Activated T-helper 9 cell treated with anti-CD3 and anti-CD28 coated beads, Interleukin-2, amount 50 U/mL, for 16 hours (primary cell): ENCODE results near the gene FREY1.

Experiments
- DNase-seq: peaks from one replicate; pipeline ENCODE4 v3.0.0-alpha.2; 2020; ENCODE audit warnings: low read depth

Gene FREY1, protein sequence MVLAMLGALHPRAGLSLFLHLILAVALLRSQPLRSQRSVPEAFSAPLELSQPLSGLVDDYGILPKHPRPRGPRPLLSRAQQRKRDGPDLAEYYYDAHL

DNA sequence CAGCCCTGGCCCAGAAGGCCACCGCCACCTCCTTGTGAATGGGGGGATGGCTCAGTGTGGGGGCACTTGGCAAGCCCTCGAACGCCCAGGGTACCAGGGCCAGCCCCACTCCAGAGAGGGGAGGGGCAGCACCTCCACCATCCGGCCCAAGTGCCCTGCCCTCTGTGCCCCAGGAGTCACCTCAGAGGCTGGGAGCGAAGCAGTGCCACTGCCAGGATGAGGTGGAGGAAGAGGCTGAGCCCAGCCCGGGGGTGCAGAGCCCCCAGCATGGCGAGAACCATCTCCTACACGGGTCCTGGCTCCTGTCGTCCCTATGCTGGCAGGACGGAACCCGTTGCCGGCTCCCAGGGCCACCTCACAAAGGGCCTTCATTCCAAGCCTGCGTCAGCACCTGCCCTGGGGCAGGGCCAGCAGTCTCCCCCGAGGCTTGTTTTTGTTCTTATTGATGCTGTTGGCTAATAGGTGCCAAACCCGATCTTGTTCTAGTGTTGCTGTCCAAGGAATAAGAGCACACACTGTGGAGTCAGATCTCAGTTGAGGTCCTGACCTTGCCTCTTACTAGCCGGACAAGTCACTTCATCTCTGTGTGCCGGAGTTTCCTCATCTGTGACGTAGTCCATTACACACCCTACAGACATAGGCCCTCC is at the start of gene FREY1:
TSS of gene FREY1 (minus strand) at position 307 of the 647 bp plus-strand sequence. CDS start at position 281, 26 bp downstream.
- no peak for DNase-seq

DNA sequence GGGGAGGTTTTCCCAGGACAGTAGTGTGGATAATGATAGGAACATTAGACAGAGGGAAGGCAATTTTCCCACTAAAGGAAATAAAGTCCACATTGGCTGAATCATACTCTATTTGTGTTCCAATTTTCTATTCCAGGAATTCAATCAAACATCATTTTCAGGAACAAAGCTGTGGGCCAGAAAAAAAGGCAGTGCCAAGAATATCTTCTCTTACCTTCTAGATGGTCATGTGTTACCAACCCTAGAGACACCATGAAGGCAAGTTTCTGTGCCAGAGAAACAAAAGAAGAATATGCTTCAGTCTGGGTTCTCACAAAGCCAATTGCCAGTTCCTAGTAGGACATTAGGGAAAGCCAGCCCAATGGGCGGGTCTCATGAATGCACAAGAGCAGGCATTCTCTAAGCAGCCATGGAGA is 42.9 kb upstream of the FREY1 start:
- no peak for DNase-seq

DNA sequence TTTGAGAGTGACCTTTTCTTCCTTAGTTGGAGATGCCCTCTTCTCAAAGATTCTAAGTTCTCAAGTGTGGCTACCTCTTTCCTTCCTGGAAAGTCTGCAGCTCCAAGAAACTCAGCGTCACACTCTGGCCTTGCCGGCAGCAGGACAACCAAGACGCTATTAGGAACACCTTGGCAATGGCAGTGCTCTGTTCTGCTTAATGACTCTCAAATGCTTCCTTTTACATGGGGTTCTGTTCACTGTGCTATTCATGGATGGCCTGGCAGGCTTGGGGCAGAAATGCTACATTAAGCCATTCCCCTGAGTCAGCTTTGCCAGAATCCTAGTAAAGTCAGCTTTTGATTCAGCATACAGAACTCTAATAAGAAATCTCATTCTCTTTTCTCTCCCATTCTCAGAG is 41.3 kb upstream of the FREY1 start:
- DNase-seq, result no peak

DNA sequence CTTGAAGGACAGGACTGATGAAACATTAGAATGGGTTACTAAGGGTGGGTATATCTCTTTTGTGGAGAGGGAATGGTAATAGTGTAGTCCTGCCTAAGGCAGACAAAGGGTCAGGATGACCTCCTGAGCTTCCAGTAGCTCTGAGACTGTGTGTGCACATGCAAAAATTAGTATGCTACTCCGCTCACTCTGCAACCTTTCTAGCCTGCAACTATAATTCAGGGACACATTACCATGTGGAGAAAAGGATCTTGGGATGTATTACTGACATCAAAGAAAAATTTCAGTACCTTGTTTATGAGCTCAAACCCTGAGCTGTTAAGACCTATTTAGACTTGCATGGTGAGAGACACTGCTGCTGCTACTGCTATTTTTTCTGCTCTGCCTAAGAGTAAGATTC is 40.8 kb upstream of the FREY1 start:
- no peak for DNase-seq

DNA sequence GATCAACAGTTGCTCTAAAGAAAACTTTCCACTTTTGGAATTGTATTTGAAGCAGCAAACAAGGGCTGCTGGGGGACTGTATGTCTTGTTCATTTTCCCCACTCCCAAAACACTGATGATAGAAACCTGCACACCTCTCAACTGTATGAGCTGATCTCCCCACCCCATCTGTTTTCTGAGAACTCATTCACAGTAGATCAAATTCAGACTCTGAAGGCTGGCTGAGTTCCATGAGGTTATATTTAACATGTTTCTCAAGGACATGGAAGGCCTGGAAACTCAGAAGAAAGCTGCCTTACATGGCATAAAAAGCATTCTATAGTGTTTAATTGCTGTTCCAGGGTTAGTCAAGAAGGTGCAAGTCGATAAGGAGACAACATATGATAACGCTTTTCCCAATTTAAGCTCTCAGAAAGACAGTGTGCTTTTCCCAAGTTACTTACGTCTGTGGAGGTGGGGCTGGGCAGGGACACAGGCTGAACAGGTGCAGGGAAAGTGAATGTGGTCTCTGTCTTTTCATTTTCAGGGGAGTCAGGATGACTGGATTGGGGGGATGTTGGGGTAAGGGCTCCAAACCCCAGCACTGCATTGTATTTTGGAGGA is 38.4 kb upstream of the FREY1 start:
- DNase-seq, result no peak

DNA sequence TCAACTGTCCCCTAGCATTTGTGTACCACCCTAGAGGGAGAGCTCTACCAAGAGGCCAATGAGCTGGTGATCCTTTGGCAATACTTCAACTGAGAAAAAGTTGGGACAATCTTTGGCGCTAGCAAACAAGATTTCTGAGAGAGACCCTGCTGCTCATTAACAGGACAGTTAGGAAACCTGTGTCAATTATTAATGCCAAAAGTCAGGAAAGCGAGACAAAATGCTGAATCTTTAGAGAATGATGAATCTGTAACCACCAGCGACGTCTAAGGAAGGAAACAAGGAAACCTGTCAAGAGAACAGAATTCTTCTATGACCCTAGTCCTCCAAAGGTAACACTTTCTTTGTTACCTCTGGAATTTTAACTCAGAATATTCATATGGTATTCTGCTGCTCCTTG is 35.3 kb upstream of the FREY1 start:
- DNase-seq, result no peak

DNA sequence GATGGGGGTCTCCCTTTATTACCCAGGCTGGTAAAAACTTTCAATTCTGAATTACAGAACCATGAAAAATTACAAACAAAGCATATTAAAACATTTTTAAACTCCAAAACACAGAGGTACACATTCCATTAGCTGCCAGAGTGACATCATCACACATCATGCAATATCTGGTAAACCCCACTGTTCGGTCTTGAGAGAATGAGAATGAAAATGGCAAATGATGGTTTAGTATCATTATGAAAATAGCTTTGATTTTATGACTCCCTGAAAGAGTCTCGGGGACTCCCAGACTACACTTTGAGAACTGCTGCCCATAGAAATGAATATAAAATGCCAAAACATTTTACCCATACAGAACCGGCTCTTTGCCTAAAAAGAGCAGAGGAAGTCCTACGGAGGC is 34.2 kb upstream of the FREY1 start:
- DNase-seq, result no peak

DNA sequence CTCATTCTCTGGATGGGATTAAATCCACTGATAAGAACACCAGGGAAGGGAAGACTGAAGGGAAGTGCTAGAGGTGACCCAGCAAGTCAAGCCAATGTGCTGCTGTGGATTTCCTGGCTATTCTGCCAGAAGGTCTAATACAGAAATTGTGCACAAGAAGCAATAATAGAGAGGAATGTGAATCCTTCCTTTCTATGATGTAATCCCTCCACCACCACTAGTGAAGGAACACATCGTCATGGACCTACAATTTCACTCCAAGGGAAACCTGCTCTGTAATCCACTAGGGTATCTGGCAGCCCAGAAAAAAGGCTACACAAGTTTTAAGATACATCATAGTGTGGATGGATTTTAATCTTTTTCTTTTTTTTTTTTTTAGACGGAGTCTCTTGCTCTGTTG is 32.8 kb upstream of the FREY1 start:
- DNase-seq, result no peak

DNA sequence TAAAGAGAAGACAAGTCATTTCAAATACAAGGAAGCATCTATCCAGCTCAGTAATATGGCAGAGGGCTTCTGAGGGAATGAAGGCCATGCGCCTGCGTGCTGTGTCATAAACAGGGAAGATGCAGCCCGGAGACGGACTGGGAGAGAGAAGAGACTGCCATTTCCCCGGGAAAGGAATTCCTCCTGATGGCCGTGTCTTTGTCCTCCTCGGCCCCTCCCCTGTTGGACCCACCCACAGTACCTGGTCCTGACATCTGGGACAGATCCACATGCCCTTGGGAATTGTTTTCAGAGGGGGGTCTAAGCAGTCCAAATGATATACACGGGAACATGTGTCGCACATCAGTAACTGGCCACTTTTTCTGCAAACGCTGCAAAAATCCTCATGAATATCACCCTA is 30.8 kb upstream of the FREY1 start:
- DNase-seq, result no peak

DNA sequence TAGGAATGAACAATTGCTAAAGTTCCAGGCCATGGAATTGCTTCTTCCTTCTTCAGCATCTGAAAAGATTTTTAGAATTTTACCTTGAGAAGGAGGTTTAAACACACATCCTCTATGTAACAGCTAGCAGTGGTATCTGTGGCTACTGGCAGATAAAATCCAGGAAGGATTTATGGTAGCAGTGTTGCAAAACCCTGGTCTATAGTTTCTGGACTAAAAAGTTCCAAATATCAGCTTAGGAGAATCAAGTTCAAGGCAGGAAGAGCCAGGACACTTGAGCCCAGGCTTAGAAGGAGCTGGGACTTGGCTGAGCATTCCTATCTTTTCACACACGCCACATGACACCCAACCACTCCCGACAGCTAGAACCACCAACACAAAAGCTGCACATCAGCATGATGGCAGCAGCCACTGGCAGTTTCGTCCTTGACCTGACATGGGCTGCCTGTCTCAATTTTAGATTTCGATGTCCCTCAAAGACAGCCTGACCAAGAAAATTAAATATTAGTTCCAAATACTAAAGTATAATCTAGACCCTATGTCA is 29.5 kb upstream of the FREY1 start:
- DNase-seq, result no peak

DNA sequence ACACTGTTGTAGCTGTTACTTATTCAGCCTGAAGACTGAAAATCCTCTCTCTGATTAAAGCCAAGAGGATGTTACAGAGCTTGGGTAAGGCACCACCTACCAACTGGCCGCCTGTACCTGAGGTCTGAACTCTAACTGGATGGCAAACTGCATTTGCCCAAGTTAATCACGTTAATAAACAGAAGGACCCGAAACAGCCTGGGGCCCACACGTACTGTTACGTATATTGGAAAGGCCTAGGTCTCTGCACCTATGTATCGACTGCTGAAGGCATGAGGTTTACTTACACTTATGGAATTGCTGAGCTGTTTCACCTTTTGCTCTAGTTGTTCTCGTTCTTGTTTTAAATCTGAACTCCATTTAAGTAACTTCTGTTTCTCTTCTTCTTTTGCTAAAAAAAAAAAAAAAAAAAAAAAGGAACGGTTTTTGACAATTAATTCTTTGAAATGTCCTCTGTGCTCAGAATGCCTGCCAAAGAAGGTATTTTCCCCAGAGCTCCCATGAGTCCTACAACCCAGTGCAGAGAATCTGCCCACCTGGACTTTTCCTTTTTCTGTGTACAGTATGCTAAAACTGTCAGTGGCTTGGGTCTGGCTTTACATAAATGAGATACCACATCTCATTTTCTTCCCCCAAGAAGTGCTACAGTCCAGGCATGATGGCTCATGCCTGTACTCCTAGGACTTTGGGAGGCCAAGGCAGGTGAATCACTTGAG is 28.4 kb upstream of the FREY1 start:
- DNase-seq, result no peak

DNA sequence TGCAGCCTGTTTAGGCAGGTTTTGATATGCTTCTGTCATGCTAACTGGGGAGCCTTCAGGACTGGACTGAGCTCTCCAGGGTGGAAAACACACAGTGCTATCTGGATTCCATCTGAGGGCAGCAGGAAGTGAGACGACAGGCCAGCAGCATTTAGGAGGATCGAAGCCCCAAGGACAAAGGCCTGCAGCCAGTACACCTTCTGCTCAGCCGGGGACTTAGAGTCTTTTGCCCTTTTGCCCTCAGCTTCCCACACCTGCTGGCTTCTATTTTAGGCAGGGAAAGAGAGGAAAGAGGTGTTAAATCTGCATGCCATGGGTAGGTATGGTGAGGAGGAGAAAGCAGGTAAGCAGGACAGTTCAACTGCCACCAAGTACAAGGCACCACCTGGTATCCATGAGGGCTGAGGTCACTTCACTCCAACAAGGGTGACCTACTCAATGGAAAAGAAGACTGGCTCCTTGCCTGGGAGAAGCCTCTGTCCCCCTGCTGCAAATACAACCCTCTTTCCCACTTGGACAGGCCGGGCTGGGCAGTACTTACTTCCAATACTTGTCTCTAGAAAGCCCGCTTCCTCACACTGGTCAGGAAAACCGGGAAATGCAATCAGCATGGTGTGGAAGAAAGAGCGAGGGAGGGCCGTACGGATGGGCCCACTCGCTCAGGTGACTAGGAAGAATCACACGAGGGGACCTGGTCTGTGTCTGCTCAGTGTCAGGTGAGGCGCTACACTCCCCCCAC is 27.7 kb upstream of the FREY1 start:
- no peak for DNase-seq

DNA sequence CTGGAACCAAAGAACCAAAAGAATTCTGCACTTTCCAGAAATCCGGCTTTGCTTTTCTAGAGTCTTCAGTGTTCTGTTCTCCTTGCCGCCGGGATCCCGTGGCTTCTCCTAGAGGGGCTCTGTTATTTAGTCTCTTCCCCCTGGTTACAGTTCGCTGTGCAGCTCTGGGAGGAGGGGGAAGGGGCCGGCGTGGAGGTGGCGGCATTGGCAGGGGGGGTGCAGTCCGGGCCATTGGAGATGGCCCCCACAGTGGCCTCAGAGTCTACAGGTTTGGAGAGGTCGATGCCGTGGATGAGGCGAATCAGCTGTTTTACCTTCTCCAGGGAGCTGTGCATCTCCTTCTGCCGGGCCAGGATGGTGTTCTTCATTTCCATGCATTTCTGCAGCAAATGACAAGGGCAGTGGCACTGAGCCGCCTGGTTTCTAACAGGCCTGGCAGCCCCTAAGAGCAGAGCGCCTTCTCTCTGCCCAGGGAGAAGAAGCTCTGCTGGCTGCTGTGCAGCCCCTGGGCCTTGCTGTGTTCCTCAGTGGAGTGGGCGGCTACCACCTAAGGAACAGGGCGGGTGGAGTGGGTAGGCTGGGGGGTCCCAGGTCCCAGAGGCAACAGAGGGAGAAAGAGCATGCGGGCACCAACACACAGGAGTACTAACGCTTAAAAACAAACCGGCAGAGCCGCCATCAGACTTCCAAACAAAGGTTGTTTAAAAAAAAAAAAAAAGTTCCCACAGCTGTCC is 26.9 kb upstream of the FREY1 start:
- DNase-seq, result no peak

DNA sequence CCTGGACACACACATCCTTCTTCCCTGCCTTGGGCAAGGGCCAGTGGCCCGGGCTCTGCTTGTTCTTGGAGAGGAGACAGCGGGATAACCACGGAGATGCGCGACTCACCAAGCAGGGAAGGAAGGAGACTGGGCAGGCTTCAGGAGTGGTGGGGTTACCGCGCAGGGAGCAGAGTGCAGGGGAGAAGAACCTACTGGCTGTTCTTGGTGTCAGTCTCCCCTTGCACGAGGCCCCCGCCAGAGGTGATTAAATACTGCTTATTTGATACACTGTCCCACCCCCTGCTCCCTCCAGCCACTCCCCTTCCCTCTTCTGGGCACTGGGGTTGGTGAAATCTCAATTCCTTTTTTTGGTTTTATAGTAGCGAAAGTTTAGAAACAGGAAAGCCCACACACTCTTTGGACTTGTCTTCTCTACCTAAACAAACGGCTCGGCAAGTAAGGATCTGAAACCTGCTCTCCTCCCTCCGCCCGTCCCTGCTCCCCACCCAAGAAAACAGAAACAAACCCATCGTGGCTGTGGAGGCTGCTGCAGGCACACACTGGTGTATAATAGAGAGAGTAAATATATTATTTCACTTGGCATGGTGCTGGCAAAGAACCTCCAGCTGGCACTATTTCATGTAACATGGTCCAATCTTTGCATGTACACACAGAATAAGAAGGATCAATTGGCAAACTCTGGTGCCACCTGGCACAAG is 26.2 kb upstream of the FREY1 start:
- no peak for DNase-seq

DNA sequence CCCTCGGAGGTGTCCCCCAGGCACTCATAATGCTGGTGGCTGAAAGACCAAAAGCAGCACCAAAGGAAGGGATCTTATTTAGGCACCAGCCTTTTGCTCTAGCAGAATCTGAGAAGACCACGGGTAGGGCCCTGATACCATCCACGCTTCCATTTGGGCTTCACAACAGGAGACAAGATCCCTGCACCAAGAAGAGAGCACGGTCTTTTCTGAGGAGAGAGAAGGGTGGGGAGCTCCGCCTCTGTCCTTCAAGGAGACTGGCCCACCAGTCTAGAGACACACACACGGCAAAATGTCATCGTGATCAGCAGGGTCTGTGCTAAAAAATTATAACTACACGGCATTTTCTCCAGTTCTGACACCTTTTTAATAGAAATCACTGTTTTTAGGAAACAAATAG is 25.1 kb upstream of the FREY1 start:
- no peak for DNase-seq

DNA sequence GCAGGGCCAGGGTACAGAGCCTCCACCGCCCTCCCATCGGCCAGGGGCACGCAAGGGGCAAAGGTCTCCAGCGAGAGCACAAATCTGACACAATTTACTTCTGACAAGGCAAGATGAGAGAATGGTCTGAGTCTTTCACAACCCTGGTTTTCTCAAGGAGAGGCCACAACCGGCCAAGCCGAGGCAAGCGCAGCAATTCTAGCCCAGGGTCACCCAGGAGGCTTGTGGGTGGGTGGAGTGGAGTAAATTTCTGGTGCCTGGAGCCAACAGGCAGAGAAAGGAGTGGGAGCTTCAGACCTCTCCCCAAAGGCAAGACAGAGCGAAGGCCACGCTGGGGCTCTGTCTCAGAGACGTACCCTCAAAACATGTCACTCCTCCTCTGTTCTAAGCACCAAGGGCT is 24.7 kb upstream of the FREY1 start:
- DNase-seq, result no peak

DNA sequence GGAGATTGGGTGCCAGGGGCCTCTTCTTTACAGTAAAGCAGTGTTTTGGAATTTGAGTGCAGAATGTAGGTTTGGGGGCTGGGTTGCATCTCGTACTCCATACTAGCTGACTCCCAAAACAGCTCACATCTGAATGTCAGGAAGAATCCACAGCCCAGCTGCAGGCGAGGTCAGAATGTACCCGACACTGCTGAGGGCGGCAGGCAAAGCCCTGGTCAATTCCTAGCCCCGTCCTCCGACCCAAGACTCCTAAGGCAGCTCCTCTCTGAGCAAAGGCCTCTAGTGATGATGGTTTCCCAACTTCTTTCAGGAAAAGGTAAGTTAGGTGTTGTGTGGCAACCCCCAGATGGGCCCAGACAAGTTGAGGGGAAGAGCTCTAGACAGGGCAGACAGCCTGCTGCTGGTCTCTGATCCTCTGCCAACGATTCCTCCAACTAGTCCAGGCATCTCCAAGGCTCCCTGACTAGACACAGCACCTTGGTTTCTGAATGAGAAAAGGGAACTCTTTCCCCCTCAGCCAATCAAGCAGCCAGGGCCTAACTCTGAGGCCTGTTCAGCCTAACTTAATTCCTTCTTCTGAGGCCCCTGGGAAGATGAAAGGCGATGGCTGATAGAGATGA is 24.0 kb upstream of the FREY1 start:
- DNase-seq, result no peak

DNA sequence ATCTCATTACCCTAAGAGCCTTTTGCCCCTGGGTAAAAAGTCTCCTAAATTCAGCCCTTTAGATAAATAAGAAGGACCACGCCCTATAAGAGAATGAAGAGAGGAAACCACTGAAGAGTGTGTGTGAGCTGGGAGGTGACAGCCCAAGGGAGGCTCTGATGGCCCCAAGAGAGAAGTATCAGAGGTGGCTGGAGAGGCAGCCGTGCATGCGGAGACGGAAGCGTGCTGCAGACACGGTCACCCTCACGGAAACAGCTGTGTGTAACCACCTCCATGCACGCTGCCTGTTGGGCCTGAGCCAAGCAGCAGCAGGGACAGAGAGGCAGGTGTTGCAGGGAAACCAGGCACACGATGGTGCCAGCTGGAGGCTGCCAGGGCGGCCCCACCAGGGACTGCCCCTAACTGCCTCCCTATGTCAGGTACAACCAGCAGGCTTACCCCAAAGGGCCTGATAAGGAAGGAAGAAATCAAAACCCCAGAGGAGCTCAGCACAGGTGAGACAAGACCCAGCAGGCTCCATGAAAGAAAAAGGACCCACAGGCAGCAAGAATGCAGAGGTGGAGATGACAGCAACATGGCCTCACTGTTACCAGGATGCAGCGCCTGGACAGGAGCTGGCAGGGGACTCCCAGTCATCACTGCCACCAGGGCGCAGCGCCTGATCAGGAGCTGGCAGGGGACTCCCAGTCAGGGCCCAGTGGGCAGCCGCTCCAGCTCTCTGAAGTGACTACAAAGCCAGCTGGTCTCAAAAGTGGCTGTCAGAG is 23.1 kb upstream of the FREY1 start:
- no peak for DNase-seq

DNA sequence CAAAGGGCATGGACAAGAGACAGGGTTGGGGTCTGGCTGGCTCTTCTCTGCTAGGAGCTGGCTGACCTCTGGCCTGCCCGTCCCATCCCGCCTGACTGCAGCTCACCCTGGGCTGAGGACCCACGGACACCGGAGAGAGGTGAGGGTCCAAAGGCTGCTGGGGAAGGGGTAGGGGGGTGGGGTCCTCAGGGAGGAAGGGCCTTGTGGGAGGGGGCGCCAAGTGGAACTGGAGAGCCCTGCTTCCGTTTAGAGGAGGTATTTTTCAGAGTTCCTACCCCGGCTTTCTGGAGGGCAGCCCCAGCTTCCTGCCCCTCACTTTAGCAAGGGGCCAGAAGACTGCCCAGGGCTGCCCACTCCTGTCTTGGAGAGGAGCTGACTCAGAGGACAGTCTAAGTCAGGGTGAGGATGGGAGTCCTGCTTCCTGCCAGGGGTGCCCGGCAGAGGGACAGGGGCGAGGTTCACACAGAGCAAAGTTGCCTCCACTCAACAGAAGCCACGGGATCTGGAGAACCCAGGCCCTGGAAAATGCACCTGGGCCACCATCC is 22.5 kb upstream of the FREY1 start:
- no peak for DNase-seq
